ENCODE data around the gene ZBTB20.

The ZBTB20 gene

GRCh38 chr3:115019900-115020299 lies 127.2 kb downstream of the ZBTB20 start:
- TF ChIP-seq, protein P1, sequence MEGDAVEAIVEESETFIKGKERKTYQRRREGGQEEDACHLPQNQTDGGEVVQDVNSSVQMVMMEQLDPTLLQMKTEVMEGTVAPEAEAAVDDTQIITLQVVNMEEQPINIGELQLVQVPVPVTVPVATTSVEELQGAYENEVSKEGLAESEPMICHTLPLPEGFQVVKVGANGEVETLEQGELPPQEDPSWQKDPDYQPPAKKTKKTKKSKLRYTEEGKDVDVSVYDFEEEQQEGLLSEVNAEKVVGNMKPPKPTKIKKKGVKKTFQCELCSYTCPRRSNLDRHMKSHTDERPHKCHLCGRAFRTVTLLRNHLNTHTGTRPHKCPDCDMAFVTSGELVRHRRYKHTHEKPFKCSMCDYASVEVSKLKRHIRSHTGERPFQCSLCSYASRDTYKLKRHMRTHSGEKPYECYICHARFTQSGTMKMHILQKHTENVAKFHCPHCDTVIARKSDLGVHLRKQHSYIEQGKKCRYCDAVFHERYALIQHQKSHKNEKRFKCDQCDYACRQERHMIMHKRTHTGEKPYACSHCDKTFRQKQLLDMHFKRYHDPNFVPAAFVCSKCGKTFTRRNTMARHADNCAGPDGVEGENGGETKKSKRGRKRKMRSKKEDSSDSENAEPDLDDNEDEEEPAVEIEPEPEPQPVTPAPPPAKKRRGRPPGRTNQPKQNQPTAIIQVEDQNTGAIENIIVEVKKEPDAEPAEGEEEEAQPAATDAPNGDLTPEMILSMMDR (IDR thresholded peaks at IDR 0.05; ENCODE audit: control insufficient read depth, insufficient read depth, low read depth, low read length, missing control alignments) = no peak
- DNase-seq (ENCODE audit: low read depth) = no peak
- no peak overlapping the region for H3K4me3 ChIP-seq (ENCODE audit: control insufficient read depth, low read depth, low read length)

- TF ChIP-seq, protein P1 (IDR thresholded peaks at IDR 0.05; ENCODE audit: control insufficient read depth, insufficient read depth, low read depth, low read length, missing control alignments) = no peak
- H3K4me3 ChIP-seq (ENCODE audit: control insufficient read depth, low read depth, low read length) = no peak overlapping the region
- DNase-seq (ENCODE audit: low read depth) = no peak
Measured at GRCh38 chr3:115018694-115019093, 128.4 kb downstream of the ZBTB20 start.

DNA sequence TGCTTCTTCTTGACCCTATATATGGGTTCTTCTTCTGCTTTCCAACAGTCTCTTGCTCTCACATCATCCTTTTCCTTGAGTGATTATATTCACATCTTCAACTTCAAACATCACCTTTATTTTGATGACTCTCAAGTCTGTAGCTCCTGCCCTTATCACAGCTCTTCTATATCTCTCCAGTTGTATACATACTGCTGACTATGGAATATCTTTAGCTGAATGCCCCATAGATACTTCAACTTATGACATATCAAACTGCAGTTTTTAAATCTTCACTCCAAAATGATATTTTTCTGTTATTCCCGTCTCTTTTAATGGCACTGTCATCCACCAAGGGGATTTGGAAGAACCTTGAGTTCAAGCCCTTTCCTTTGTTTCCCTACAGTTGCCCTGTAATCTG lies 139.1 kb downstream of the ZBTB20 start:
- TF ChIP-seq, protein P1 (IDR thresholded peaks at IDR 0.05; ENCODE audit: control insufficient read depth, insufficient read depth, low read depth, low read length, missing control alignments) = no peak
- no peak overlapping the region for H3K4me3 ChIP-seq (ENCODE audit: control insufficient read depth, low read depth, low read length)
- DNase-seq (ENCODE audit: low read depth) = no peak

DNA sequence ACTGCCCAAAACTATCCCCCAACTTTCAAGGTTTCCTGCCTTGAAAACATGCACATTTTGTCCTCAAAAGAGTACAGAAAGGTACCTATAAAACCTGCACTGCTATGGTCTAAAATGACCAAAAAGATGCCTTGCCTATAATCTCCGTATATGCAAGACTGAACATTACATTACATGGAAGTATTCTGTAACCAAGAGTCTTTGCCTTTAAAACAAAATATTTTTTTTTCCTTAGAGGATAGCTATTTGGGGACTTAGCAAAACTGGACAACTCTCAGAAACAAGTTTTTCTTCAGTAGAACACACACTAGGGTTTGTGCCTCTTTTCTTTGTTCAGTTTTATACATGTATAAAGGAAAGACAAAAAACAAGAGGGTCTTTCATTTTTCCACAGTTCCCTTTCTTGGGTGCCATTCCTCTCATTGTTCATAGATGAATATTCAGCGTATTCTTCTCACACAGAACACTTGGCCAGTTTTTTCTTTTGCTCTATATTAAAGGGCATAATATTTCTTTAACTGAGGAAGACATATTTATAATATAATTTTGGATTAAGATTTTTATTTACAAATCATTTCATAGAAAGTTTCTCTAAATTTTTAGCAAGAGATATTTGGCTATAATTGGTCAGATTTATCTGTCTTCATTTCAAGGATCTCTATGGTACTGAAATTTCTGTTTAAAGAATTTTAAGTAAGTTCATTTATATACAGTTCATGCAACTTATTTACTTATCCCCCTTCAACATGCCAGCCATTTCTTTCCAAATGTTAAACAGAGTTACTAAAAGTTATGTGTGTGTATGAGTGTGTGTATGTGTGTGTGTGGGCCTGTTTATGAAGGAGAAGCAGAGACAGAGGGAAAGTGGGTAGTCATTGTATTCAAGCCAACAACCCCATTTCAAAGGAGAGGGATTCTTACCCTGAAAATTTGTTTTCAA lies 142.6 kb downstream of the ZBTB20 start:
- TF ChIP-seq, protein P1 (IDR thresholded peaks at IDR 0.05; ENCODE audit: control insufficient read depth, insufficient read depth, low read depth, low read length, missing control alignments) = no peak
- H3K4me3 ChIP-seq (ENCODE audit: control insufficient read depth, low read depth, low read length) = no peak overlapping the region
- DNase-seq (ENCODE audit: low read depth) = no peak

GRCh38 chr3:114998971-114999579 lies 148.0 kb downstream of the ZBTB20 start:
- H3K4me3 ChIP-seq (ENCODE audit: control insufficient read depth, low read depth, low read length) = no peak overlapping the region
- DNase-seq (ENCODE audit: low read depth) = no peak
- TF ChIP-seq, protein P1 (IDR thresholded peaks at IDR 0.05; ENCODE audit: control insufficient read depth, insufficient read depth, low read depth, low read length, missing control alignments) = no peak

GRCh38 chr3:114994554-114995341 lies 152.3 kb downstream of the ZBTB20 start:
- H3K4me3 ChIP-seq (ENCODE audit: control insufficient read depth, low read depth, low read length) = no peak overlapping the region
- TF ChIP-seq, protein P1 (IDR thresholded peaks at IDR 0.05; ENCODE audit: control insufficient read depth, insufficient read depth, low read depth, low read length, missing control alignments) = no peak
- no peak for DNase-seq (ENCODE audit: low read depth)
